Measurements from ENCODE around the gene CNTN1.

The CNTN1 gene

DNA sequence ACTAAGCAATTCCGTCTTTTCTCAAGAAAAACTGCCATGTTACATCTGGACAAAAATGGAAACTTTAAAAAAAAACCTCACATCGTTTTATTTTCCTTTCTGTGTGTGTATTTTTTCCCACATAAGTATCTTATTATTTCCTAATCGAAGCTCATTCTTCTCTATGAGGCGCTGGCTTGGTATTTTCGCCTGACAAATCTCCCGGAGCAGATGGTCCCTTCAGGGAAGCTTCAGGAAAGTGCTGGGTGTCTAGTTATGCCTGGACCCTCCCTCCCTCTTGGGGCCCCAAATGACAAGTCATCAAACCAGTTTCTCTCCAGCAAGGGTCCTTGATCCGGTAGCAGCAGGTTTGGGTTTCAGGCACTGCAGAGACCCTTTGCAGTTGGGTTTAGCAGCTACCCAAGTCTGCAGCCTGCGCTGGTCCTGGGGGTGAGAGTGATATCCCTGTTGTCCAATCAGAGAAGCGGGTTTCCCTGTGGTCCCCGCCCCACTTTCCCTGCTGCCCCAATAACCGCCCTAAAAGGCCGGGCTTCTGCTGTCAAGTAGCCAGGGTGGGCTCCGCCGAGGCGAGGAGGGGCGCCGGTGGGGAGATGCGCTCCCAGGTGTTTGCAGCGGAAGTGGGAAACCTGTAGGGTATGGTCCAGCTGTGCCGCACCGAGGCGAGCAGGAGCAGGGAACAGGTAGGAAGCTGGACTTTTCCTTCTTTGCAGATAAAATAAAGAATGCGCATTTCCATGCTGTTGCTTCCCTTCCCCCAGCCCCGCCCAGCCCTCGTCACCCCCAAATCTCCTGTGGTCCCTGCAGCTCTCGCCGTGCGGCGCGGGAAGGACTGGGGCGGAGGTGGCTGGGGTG is at the start of gene CNTN1:
Gene CNTN1 (plus strand): TSS at position 527 of the 852 bp plus-strand sequence.
- peak; percentile 77 for DNase-seq (ENCODE audit: low spot score)

DNA sequence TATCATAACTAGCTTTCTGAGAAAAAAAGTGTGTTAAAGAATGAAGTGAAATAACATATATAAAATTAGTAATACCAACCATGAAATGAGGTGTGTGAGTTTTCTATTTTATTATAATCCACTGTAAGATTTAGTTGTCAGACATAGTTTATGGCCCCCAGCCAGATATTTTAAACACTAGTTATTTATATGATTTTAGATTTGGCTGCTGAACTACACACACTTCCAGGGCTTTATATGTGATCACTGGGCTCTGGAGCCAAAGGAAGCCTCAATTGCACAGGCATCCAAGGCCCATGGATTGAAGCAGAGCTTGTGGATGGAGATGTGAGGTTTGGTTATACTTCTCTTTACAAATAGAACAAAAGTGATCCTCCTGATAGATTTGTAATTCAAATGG is 48.7 kb upstream of the CNTN1 start:
- no peak for DNase-seq (ENCODE audit: low spot score)

DNA sequence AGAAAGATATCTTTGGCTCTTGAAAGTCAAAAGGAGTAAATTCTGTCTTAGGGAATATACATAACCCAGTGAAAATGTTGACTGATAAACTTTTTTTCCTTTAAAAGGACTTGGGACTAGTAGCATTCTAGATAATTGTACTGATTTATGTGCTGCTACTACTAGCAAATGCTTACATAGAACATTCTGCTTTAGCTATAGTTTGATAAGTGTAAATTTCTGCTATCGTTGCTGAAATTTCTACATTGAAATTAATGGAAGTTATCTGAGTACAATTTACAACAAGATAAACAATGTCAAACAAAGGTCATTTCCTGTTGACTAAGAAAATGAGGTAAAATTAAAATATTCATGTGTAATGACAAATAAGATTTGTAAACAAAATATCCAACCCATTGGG is 48.3 kb upstream of the CNTN1 start:
- DNase-seq (ENCODE audit: low spot score): no peak

DNA sequence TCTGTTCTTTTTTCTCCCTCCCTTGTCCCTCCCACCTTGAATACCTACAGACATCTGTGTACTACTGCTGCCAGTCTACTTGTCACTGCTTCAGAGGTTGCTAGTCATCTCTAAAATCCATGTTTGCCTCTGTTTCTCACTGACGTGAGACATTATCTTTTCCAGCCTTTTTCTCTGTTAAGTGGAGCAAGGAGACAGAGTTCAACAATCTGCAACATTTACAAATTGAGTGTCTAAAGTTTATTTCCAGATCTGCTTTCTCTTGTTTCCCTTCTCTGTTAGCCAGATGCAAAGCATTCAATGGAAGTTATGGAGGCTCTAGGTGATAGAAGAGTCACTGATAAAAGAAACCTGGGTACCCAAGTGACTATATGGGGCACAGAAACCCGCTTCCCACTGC is 47.5 kb upstream of the CNTN1 start:
- DNase-seq (ENCODE audit: low spot score): no peak

DNA sequence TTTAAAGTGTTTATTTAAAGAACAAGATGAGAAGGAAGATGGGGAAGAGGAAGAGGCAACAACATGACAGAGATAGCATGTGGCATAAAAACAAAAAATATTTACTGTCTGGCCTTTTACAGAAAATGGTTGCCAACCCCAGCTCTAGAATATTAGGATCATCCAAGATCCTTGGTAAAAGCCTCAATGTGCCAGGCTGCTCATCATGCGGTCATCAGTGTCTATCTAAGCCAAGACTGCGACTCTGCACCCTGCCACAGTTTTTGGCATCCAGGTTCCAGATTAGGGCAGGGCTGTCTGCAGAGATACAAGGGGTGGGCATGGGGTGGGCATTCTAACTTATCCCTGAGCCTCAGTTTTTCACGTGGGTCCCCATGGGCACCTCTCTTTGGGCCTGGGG is 46.9 kb upstream of the CNTN1 start:
- no peak for DNase-seq (ENCODE audit: low spot score)

DNA sequence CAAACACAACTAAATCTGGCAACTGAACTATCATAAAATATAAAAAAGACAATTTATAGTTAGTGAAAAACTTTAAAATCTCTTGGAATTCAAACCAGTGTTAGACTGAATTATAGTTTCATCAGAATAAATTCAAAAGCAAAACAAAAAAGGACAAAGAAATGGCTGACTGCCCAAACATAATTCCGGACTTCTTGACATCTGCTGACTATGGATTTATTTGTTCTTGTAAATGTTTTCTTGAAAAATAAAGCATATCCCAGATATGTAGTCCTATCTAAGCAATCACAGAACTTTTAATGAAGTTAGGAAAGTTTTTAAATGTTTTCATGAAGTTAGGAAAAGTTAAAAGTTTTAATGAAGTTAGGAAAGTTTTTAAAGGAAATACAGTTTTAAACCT is 45.8 kb upstream of the CNTN1 start:
- no peak for DNase-seq (ENCODE audit: low spot score)

DNA sequence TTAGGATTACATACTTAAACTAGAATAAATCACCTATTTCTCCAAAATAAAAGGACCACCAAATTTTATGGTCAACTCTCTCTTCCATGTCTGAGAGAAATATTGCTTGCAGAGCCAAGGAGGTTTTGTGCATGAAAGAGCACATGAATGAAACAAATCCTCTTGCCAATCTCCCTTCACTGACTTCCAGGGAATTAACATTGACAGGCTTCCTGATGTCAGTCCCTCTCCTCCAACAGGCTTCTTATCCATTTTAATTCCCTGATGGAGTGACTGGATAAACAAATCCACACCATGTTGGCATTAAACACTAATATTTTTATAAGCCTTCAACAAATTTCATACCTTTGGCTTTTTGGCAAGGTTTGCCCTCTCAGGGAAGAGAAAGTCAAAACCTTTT is 45.3 kb upstream of the CNTN1 start:
- DNase-seq (ENCODE audit: low spot score): no peak

DNA sequence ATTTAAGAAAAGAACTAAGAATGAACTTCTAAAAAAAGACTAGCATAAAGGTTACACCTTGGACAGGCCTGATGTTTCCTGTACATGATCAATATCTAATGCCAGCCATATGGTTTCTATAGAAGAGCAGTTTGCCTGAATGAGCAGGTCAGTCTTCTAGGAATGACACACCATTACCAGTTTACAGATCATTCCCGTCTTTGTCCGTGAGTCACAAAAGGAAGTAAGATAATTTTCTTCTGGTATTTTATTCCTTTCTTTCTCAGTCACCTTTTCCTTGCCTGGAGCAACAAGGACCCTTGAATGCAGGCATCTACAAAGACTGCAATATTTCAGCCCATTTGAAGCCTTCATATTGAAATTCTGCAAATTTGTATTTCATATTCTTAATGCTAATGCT is 44.6 kb upstream of the CNTN1 start:
- no peak for DNase-seq (ENCODE audit: low spot score)

DNA sequence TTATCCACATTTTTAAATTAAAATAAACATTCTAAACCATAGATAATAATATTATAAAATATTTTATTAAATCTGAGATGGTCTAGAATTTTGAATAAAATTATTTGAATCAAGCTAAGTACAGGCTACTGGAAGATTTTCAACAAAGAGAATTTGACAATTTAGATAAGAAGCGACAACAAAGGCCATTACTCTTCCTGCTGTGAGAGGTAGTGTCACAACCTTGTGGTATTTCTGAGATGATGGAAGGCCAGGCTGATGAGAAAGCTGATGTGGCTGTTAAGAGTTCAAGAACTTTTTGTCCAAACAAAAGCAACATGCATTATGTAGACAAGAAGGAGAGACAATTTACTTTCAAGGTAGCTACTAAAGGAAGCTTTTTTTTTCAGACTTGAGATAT is 43.7 kb upstream of the CNTN1 start:
- no peak for DNase-seq (ENCODE audit: low spot score)

DNA sequence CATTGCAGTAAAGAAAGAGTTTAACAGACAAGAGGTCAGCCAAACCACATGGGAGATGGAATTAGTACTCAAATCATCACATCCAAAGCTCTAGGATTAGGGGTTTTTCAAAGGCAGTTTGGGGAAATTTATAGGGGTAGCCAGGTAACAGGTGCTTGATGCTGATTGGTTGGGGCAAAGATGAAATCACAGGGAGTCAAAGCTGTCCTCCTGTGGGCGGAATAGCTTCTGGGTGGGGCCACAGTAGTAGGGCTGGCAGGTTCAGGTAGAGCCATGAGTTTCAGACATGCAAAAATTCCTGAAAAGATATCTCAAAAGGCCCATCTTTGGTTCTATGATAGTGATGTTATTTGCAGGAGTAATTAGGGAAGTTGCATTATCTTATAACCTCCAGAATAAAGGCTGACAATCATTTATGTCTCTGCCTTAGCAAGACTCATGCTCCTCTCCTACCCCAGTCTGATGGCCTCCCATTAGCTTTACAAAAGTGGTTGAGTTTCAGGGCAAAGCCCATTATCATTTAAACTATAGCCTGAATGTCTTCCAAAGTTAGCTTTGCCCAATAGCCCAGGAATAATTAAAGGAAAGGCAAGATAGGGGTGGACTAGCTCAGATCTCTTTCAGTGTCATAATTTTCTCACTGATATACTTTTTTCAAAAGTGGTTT is 42.1 kb upstream of the CNTN1 start:
- no peak for DNase-seq (ENCODE audit: low spot score)

DNA sequence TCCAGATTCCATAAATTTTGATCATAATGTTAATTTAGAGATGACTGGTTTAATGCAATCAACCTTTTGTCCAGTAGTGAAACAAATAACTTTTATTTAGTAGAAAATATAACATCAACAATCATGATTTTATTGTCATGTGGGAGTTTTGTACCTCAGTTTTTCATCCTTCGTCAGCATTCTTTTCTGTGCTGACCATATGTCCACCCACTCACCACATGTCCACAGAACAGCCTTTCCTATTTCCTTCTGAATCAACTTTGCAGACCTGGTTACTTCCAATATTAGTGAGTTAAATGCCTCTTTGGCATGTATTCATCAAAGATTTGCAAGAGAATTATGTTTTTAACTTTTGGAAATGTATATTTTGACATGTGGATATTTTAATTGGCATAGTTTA is 36.8 kb upstream of the CNTN1 start:
- no peak for DNase-seq (ENCODE audit: low spot score)

DNA sequence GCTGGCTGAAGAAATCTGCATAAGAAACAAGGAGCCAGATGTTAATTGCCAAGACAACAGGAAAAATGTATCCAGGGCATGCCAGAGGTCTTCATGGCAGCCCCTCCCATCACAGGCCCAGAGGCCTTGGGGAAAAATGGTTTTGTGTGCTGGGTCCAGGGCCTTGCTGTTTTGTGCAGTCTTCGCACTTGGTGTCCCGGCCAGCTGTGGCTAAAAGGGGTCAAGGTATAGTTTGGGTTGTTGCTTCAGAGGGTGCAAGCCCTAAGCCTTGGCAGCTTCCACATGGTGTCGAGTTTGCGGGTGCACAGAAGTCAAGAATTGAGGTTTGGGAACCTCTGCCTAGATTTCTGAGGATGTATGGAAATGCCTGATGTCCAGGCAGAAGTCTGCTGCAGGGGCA is 29.9 kb upstream of the CNTN1 start:
- no peak for DNase-seq (ENCODE audit: low spot score)

DNA sequence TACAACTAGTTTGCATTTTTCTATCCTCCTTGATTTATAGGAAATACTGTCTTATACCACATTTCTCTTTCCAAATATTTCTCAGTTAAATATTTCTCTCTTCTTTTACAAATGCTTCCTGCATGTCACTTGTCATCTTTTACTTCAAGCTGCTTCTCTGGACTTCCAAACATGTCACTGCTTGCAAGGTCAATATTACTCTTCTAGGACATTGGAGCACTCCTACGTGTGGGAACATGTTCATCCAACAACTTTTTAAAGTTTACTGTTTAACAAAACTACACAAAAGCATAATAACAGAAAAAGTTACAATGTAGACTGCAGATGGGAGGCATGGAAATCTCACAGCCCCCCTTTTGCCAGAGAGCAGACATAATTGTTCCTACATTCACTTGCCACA is 28.5 kb upstream of the CNTN1 start:
- no peak for DNase-seq (ENCODE audit: low spot score)

DNA sequence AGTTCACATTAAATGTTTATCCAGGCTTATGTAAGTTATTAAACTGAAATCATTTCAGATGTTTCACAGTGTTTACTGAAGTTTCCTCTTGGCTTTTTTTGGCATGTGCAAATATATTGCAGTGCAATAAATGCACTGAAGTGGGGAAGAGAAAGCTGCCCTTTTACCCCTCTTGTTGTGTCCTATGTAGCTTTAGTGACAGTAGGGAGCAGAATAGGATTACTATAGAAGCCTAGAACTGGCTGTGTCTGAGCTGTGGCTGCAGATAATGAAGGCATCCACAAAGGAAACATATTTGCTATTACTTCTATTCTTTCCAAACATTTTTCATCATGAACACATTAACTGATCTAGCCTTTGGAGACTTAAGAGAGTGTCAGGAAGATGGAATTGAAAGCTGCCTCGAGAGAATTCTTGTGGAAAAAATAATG is 24.1 kb upstream of the CNTN1 start:
- no peak for DNase-seq (ENCODE audit: low spot score)

DNA sequence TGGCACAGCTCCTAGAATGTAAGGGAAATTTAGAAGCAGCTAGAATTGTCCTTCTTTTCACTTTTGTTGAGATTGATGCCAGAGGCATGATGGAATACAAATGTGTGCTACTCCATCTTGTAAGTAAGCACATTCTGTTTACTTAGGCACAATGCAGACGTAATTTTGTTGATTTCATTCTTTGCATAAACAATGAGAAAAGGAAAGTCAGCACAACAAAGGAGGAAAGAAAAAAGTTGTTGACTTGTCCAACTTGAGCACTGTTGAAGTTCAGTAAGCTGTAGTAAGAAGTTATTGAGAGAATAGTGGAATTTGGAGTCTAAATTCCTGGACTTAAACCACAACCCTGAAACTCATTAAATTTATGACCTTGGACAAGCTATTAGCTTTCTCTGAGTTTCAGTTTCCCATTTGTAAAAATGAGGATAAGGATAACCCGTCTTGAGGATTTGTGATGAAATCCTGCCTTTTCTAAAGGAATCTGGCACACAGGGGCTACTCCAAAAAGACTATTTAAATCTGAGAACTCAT is 19.4 kb upstream of the CNTN1 start:
- no peak for DNase-seq (ENCODE audit: low spot score)

DNA sequence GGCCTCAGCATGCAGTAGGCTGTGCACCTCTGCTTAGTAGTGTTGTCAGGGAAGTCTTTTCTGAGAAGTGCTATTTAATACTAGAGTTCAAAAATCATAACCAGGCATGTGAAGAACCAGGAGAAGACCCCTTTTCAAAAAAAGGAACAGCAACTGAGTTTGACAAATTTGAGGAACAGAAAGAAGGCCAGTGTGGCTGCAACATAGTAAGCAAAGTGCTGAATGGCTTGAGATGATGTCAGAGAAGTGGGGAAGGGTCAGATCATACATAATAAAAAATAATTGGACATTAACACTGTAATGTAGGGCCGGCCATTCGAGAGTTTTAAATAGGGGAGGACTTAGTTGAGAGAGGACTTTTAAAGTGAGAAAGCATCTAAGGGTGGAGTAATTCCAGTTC is 11.1 kb upstream of the CNTN1 start:
- DNase-seq (ENCODE audit: low spot score): no peak

DNA sequence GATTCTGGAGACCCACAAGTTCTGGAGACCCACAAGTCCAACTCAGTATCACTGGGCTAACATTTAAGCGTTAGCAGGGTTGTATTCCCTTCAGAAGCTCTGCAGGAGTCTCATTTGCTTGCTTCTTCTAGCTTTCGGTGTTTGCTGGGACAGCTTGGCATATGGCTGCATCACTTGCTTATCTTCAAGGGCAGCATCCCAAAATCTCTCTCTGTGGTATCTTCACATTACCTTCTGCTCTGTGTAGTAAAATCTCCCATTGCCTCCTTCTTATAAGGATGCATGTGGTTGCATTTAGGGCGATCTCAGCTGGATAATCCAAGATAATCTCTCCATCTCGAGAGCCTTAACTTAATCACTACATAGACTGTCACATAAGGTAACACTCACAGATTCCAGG is 7.3 kb upstream of the CNTN1 start:
- DNase-seq (ENCODE audit: low spot score): no peak

DNA sequence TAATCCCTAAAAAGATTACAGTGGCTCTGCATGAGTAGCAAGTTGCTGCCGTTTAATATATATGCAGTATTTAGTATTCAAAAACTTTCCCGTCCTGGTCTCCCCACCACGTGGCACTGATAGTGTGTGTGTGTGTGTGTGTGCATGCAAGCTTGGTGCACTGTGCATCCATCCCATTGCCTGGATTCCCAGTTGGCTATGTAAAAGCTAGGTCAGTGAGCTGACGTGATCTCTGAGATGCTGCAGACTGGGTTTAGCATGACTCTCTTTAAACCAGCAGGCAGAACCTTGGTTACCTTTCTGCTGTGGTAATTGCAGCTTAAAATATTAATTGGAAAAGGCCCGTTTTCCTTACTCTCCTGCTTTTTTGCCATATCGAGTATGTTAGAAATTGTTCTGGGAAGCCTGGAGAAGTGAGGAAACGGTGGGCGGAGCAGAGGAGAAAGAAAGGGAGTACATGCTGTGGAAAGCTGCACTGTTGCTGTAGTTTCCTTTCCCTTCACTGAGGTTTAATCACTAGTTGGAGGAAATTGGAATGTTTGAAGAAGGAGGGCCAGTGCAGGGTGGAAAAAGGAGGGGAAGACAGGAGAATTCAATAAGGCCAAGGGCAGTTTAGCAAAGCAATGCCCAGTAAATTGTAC is 4.0 kb upstream of the CNTN1 start:
- DNase-seq (ENCODE audit: low spot score): no peak

DNA sequence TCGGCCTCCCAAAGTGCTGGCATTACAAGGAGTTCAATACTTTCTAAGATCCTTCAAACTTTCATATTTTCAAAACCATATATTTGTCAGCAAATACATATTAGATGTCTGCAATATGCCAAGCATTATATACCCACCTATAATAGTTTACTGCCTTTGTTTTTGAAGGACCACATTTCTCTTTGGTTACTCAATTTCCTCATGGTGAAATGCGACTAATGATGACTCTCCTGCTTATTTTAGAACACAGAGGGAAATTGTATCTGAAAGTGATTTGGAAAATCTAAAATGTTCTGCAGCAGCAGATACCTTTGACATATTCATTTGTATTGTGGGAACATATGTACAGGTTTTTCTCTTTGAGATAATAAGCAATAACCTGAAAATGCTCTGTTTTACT is 2.7 kb upstream of the CNTN1 start:
- no peak for DNase-seq (ENCODE audit: low spot score)

DNA sequence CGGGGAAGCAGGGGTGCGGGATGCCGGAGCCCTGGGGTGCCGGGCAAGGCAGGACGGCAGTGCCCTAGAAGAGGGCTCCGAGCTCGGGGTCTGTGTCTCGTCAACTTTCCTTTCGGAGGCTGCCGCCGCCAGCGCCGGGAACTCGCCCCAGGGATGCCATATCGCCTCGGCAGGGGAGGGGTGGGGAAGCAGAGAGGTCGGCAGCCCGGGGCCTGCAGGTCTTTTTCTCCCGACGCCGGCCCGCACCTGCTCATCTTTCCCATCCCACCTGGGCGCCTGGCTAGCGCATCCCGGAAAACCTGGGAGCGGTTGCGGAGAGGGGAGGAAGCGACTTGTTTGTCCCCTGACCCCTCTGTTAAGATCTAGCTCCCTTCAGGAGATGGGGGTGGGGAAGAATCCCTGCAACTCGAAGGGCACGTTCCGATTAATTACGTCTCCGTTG is 547 bp downstream of the CNTN1 start:
- no peak for DNase-seq (ENCODE audit: low spot score)

DNA sequence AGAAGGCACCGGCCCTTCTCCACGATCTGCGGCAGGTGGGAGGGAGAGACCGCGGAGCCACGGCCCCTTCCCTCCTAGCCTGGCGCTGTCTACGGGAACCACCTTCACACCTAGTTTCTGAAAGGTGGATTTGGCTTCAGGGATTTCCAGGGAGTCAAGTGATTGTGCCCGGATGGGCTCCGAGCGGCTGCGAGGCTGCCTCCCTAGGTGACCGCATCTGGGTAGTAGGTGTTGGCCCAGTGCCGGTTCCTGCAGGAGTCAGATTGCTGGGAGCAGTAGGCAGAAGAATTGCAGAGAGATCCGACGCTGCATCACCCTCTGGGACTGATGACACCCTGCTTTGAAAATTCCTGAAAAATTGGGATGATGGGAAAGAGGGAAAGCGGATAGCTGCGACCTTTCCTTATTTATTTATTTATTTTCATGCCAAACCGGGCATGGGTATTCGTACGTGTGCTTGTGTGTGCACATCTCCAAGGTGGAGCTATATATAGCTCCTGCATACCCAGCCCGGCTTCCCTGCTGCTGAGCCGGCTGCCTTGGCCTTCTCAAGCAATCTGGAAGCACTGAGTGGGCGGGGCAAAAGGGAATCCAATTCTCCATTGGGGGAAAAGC is 1.1 kb downstream of the CNTN1 start:
- DNase-seq (ENCODE audit: low spot score): peak; percentile 53

DNA sequence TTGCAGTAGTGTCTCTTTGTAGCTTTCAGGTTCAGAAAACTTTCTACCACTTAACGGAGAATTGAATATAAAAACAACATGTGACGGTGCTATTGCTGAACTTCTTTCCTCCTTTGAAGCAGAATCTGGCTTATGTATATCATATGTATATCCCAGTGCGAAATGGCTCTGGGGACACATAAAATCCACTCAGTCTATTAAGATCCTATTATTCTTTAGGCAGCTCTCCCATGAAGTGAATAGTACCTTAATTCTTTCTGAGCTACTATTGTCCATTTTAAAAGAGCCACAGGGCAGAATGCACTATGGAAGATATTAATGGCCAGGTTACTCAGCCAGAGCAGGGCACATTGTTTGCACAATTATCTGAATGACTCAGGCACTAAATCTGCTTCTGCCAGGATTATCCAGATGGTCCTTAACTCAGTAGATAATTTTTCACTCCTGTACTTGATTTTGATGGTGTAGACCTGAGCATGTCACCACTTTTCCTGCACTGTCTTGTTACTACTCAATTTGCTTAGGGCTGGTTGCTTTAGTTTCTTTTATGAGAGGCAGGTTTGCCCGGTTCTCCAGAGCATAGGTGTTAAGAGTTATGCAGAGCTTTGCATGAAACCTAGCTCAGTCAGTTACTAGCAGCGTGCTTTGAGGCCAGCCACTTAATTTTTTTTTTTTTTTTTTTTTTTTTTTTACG is 5.5 kb downstream of the CNTN1 start:
- no peak for DNase-seq (ENCODE audit: low spot score)

Measured in pons (tissue), 1 donor.